HG03571 (cell line): ENCODE measurements around the gene IL34.
"Not testable (repeated sequence)": the region's sequence is repeated elsewhere in the genome, so short reads cannot be mapped to it uniquely, and the experiment has no call there.

Source experiments
- ATAC-seq: cut with Tn5 transposase; IDR thresholded peaks from one replicate; pipeline ENCODE4 v1.9.1; 2021; ENCODE audit not compliant: unreplicated experiment

IL34 gene

GRCh38 chr16:70630960-70631745, 15.2 kb upstream of the IL34 start:
- ATAC-seq, result no peak

- ATAC-seq, result no peak
These were observed 14.1 kb upstream of the IL34 start for GRCh38 chr16:70632273-70632672.

- ATAC-seq, result not testable (repeated sequence)
These were observed 12.7 kb upstream of the IL34 start for GRCh38 chr16:70633617-70634016.

- no peak for ATAC-seq
These were observed 11.5 kb upstream of the IL34 start for GRCh38 chr16:70634861-70635260.

- ATAC-seq, result no peak
These were observed 10.9 kb upstream of the IL34 start for GRCh38 chr16:70635336-70636016.

GRCh38 chr16:70638814-70639792, 7.3 kb upstream of the IL34 start:
- no peak for ATAC-seq

- no peak for ATAC-seq
These were observed 3.7 kb upstream of the IL34 start for GRCh38 chr16:70642633-70643032.

- not testable (repeated sequence) for ATAC-seq
These were observed 3.1 kb upstream of the IL34 start for GRCh38 chr16:70643264-70643663.

- no peak for ATAC-seq
These were observed 1.4 kb upstream of the IL34 start for GRCh38 chr16:70644763-70645597.

- no peak for ATAC-seq
These were observed 1.3 kb downstream of the IL34 start for GRCh38 chr16:70647441-70648359.

- no peak for ATAC-seq
These were observed 2.2 kb downstream of the IL34 start for GRCh38 chr16:70648606-70649005.

GRCh38 chr16:70649300-70649699, 2.9 kb downstream of the IL34 start:
- no peak for ATAC-seq

- ATAC-seq, result no peak
These were observed 3.9 kb downstream of the IL34 start for GRCh38 chr16:70650216-70650615.

GRCh38 chr16:70651524-70651923, 5.2 kb downstream of the IL34 start:
- ATAC-seq, result no peak

GRCh38 chr16:70652322-70652721, 6.0 kb downstream of the IL34 start:
- no peak for ATAC-seq

GRCh38 chr16:70653406-70653805, 7.0 kb downstream of the IL34 start:
- no peak for ATAC-seq

- ATAC-seq, result no peak
These were observed 7.7 kb downstream of the IL34 start for GRCh38 chr16:70653809-70654771.

- ATAC-seq, result no peak
These were observed 9.8 kb downstream of the IL34 start for GRCh38 chr16:70656065-70656711.
